NCI-H2196 treated with DMSO at 0.1 percent for 48 hours (cell line): ENCODE measurements around the gene ARIH2.
"Not testable (repeated sequence)": the region's sequence is repeated elsewhere in the genome, so short reads cannot be mapped to it uniquely, and the experiment has no call there.

Experiments
- DNase-seq: peaks from one replicate; lab custom pipeline; 2025; ENCODE audit not compliant: unreplicated experiment; lab: John Stamatoyannopoulos, UW

The ARIH2 gene

DNA sequence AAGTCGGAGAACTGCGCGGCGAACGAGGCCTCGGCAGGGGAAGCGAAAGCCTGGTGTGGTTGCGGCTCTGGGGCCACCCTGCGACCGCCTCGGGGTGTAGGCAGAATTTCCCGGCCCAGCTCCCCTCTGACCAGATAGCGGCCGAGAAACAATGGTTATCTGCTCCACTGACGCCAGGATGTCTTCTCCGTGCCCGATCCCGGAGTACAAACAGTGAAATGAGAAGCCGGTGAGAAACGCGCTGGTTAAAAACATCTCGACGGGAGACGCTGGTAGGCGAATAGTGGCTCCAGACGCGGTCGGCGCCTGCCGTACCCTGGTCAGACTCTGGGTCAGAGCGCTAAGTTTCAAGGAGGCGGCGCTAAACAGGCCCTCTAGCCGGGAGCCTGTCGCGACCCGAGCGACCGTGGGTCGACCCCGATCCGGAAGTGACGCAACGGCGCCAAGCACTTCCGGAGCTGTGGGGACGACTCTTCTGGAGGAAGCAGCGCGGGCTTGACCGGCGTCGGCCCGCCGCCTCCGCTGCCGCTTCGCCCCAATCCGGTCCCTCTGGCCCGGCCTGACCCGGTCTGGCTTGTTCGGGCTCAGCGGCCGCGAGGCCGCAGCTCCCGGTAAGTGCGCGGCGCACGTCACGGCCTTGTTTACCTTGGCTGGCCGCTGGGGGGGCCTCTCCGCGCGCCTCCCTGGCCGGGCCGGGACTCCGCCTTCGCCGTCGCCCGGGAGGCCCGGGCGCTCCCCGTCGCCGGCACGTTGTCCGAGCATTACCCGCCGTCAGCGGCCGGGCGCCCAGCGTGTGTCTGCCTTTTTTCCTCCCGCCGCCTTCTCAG lies at the start of gene ARIH2:
TSS of gene ARIH2 (plus strand) at position 455 of the 827 bp plus-strand sequence. CDS start 8,717 bp downstream, outside the sequence.
- DNase-seq: peak; percentile 37

DNA sequence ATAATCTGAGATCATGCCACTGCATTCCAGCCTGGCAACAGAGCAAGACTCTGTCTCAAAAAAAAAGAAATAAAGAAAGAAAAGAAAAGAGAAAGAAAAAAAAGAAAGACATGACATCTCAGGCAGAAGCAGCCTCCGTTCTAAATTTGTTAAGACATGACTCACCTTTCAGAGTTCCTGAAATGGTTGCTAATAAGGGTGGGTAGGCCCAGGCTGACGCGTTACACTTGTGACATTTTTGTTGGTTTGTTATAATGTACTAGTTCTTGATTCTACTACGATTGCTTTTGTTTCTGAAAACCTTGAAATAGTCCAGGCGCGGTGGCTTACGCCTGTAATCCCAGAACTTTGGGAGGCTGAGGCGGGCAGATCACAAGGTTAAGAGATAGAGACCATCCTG lies 41.0 kb upstream of the ARIH2 start:
- no peak for DNase-seq

- no peak for DNase-seq
Observed at GRCh38 chr3:48879307-48879993, 39.2 kb upstream of the ARIH2 start.

GRCh38 chr3:48879994-48880377 lies 38.7 kb upstream of the ARIH2 start:
- DNase-seq: no peak

GRCh38 chr3:48881006-48881405 lies 37.6 kb upstream of the ARIH2 start:
- no peak for DNase-seq

- DNase-seq: no peak
Observed at GRCh38 chr3:48881652-48882114, 37.0 kb upstream of the ARIH2 start.

DNA sequence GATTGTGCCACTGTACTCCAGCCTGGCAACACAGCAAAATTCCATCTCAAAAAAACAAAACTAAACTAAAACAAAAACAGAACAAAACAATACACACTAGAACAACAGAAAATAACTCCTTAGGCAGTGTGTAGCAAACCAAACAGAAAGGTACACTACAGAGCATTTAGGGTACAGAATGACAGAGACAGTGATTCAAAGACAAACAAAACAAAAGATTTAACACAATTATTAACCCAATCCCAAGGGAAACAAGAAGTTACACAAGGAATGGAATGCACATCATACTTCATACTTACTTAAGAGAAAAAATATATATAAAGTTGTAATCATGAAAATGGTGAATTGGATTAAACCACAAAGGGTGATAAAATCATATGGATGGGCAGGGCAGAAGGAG lies 32.9 kb upstream of the ARIH2 start:
- DNase-seq: no peak

GRCh38 chr3:48891606-48892005 lies 27.0 kb upstream of the ARIH2 start:
- DNase-seq: no peak

- DNase-seq: no peak
Observed at GRCh38 chr3:48894516-48894915, 24.1 kb upstream of the ARIH2 start.

DNA sequence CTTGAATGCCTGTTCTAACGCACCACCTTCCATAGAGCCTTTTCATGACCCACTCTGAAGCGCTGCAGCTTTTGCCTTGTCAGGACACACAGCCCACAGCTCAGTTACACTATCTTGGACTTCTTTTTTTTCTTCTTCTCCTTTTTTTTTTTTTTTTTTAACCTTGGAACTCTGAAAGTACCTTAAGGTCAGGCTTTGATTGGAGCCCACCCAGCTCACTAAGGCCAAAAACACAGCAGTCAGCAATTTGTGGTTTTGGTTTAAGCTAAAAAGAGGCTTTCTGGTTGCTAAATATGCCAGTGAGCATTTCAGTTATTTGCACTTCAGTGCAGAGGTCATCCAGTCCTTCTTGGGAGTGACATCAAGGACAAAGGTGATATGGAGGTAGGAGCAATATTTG lies 21.7 kb upstream of the ARIH2 start:
- DNase-seq: no peak

- no peak for DNase-seq
Observed at GRCh38 chr3:48897460-48898376, 20.9 kb upstream of the ARIH2 start.

- DNase-seq: peak; percentile 30
Observed at GRCh38 chr3:48898383-48899234, 20.0 kb upstream of the ARIH2 start, which contains the start of gene SLC25A20. TSS of gene SLC25A20 (minus strand) at chr3:48898882. CDS start at chr3:48898794, 88 bp downstream.

DNA sequence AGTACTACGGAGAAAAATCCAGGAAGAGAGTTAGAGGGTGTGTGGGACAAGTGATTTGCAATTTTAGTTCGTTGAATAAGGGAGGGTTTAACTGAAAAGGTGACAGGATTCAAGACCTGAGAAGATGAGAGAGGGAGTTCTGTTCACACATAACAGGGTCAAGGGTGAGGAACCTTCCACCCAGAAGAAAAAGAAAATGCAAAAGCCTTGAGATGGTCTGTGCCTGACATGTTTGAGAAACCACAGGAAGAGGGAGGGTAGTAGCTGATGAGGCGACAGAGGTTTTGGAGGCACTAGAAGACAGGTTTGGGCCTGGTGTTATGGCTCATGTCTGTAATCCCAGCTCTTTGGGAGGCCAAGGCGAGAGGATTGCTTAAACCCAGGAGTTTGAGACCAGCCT lies 19.4 kb upstream of the ARIH2 start:
- DNase-seq: no peak

DNA sequence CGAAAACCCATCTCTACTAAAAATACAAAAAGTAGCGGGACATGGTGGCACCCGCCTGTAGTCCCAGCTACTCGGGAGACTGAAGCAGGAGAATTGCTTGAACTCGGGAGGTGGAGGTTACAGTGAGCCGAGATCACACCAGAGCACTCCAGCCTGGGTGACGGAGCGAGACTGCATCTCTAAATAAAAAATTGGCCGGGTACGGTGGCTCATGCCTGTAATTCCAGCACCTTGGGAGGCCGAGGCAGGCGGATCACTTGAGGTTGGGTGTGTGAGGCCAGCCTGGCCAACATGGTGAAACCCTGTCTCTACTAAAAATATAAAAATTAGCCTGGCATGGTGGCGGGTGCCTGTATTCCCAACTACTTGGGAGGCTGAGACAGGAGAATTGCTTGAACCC lies 11.6 kb upstream of the ARIH2 start:
- not testable (repeated sequence) for DNase-seq

GRCh38 chr3:48915296-48915695 lies 3.3 kb upstream of the ARIH2 start:
- no peak for DNase-seq

- no peak for DNase-seq
Observed at GRCh38 chr3:48919215-48920138, 835 bp downstream of the ARIH2 start.

- DNase-seq: no peak
Observed at GRCh38 chr3:48926425-48927392, 8.1 kb downstream of the ARIH2 start.

DNA sequence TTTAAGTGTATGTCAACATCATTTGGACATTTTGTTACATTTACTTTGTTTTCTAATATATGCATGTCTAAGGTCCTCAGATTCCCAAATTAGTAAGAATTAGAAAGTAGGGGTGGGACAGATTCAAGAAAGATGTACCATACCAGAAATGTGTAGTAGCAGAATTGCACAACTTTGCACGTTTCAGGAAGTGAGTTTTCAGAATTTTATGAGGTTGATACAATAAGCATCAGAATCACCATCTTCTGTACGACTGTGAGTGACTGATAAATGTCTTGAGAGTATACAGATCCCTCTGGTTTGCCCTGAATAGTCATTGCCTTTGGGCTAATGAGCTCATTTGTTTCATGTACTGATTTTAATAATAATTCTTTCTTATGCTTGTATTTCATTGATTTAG lies 9.3 kb downstream of the ARIH2 start:
- no peak for DNase-seq
